ENCODE results near the gene LYPD1. TPM values are rescaled to one million over a fixed set of nuclear protein-coding genes. Genes with fewer than 3 reads are reported as not detected.

Gene LYPD1
- total RNA-seq, 1 donor from 2014 or later = not detected

DNA sequence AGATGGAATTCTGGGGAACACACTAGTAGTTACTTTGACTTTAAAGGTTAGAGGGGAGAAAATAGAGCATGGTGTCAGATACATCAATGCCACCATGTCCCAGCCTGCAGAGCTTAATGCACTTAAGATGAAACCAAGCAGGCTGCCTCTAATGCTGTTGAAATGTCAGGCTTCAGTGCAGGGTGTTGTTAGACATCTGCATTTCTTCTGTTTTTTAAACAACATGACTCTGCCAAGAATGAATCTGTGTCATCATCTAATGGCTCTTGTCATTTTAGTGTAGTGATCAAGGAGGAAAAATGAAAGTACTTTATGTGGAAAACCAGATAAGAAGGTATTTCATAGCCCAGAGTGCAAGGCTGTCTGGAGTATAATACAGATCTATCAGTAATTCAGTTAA is 29.9 kb downstream of the LYPD1 start:
- Mint-ChIP-seq H3K36me3 (ENCODE audit: low read depth) (no peaks in the 10 kb centered on the region), H3K9me3 (no peaks in the 10 kb centered on the region), H3K27ac (no peak overlapping the region), H3K27me3 (ENCODE audit: low read depth) (no peaks in the 10 kb centered on the region), H3K4me1 (ENCODE audit: low read depth) (no peaks in the 10 kb centered on the region), H3K4me3 (ENCODE audit: low read depth) (no peak overlapping the region)
- intact Hi-C loops (cut with micrococcal nuclease) = no loop called here
- DNase-seq (ENCODE audit: low spot score) = no peak

DNA sequence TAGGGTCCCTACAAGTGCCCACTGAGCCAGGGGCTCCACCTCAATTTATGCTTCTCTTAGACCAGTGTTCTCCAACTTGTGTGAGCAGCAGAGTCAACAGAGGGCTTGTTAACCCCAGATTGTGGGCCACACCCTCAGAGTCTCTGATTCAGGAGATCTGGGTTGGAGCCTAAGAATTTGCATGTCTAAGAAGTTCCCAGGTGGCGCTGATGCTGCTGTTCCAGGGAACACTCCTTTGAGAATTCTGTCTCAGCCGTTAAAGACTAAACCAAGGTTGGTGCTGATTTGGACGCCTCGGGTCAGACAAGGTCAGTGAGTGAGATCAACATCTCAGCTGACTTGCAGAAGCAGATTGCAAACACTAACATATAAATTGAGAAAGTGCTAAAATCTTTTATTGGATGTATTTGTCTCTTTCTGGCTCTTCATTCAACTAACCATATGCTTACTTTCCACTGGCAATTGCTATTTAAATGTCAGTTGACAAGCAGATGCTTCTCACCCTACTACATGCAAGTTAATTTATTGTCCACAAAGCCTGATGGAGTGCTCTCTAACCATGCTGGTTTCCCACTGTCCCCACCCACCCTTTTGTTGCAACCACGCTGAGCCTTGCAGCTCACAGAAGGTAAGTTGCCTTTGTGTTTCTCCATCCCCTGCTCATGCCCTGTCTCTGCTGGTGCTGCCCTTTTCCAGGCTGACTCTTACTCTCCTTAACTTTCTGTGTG is 31.5 kb downstream of the LYPD1 start:
- DNase-seq (ENCODE audit: low spot score) = no peak
- H3K27me3 Mint-ChIP-seq (ENCODE audit: low read depth) = no peaks in the 10 kb centered on the region
- intact Hi-C loops (cut with micrococcal nuclease) = no loop called here
- no peak overlapping the region for H3K4me3 Mint-ChIP-seq (ENCODE audit: low read depth)
- H3K27ac Mint-ChIP-seq = no peak overlapping the region
- H3K9me3 Mint-ChIP-seq = no peaks in the 10 kb centered on the region
- H3K4me1 Mint-ChIP-seq (ENCODE audit: low read depth) = no peaks in the 10 kb centered on the region
- H3K36me3 Mint-ChIP-seq (ENCODE audit: low read depth) = no peaks in the 10 kb centered on the region

DNA sequence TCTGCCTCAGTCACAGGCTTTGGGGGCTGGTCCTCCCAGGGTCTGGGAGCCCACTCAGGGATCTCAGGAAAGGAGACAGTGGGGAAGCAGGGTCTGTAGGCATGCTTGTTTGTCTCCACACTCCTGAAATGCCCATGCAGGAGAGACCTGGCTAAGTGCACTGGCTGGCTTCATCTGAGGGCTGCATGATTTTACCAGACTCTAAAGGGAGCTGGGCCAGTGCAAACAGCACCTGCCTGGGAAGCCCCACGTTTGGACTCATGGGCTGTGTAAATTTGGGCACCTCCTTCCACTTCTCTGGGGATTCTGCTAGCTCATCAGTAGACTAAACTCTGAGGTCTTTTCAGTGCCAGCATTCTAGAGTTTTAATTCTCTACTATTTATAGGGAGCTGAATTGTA is 33.7 kb downstream of the LYPD1 start:
- H3K4me3 Mint-ChIP-seq (ENCODE audit: low read depth) = no peak overlapping the region
- no peak for DNase-seq (ENCODE audit: low spot score)
- H3K9me3 Mint-ChIP-seq = no peaks in the 10 kb centered on the region
- H3K27me3 Mint-ChIP-seq (ENCODE audit: low read depth) = no peaks in the 10 kb centered on the region
- intact Hi-C loops (cut with micrococcal nuclease) = no loop called here
- H3K4me1 Mint-ChIP-seq (ENCODE audit: low read depth) = no peaks in the 10 kb centered on the region
- H3K27ac Mint-ChIP-seq = no peak overlapping the region
- H3K36me3 Mint-ChIP-seq (ENCODE audit: low read depth) = no peaks in the 10 kb centered on the region

DNA sequence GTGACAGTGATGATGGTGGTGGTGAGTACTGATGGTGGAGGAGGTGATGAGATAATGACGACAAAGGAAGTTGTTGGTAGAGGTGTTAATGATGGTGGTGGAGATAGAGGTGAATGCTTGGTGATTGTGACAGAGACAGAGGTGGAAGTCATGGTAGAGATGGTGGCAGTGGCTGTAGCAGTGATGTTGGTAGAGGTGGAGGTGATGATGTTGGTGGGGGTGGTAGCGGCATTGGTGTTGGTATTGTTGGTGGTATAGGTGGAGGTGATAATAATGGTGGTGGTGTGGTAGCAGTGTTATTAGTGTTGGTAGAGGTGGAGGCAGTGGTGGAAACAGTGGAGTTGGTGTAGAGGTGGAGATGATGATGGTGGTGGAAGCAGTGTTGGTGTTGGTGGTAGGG is 36.4 kb downstream of the LYPD1 start:
- DNase-seq (ENCODE audit: low spot score) = no peak
- no peaks in the 10 kb centered on the region for H3K27me3 Mint-ChIP-seq (ENCODE audit: low read depth)
- no peaks in the 10 kb centered on the region for H3K4me1 Mint-ChIP-seq (ENCODE audit: low read depth)
- intact Hi-C loops (cut with micrococcal nuclease) = no loop called here
- H3K4me3 Mint-ChIP-seq (ENCODE audit: low read depth) = no peak overlapping the region
- no peaks in the 10 kb centered on the region for H3K36me3 Mint-ChIP-seq (ENCODE audit: low read depth)
- no peaks in the 10 kb centered on the region for H3K9me3 Mint-ChIP-seq
- no peak overlapping the region for H3K27ac Mint-ChIP-seq

DNA sequence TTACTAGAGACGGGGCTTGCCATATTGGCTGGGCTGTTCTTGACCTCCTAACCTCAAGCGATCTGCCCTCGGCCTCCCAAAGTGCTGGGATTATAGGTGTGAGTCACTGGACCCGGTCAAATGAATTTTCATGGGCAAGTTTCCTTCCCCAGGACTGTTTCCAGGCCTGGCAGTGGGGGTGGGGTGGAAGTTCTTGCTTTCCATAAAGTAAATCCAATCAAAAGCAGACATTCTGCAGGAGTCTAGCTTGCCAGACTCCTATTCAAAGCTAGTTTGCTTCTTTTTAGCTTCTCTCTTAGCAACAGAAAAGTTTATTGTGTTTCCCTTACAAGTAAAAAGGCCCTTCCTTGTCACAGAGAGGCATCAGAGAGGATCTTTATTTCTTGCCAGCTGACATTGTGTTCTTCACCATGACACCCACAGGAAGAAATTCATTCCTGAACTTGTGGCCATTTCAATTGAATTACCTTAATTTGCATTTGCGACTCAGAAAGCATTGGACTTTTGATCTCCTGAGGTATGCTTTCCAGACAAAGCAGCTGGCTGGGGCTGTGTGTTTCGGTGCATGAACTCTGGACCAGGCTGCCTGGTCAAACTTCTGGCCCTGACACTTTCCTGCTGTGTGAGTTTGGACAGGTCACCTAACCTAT is 37.9 kb downstream of the LYPD1 start:
- Mint-ChIP-seq H3K27ac (no peak overlapping the region), H3K36me3 (ENCODE audit: low read depth) (no peaks in the 10 kb centered on the region), H3K4me1 (ENCODE audit: low read depth) (no peaks in the 10 kb centered on the region), H3K9me3 (no peaks in the 10 kb centered on the region), H3K27me3 (ENCODE audit: low read depth) (no peaks in the 10 kb centered on the region), H3K4me3 (ENCODE audit: low read depth) (no peak overlapping the region)
- DNase-seq (ENCODE audit: low spot score) = no peak
- intact Hi-C loops (cut with micrococcal nuclease) = no loop called here

DNA sequence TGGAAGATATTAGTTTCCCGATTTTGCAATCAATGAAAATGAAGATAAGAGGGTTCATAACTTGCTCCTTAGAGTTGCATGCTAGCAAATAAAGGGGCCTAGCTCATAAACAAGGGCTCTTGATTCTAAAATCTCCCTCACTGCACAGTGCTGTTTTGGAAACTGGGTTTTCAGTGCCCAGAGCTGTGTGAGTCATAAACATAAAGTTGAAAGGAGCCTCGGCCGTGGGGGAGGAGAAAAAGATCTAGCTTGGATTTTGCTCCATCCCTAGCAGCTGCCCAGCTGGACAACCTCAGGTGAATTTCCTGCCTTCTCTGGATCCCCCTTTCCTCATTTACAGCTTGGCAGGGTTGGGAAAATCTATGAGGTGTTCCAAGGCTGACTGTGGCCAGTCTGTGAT is 42.5 kb downstream of the LYPD1 start:
- DNase-seq (ENCODE audit: low spot score) = no peak
- H3K4me3 Mint-ChIP-seq (ENCODE audit: low read depth) = no peak overlapping the region
- intact Hi-C loops (cut with micrococcal nuclease) = no loop called here
- no peaks in the 10 kb centered on the region for H3K36me3 Mint-ChIP-seq (ENCODE audit: low read depth)
- no peaks in the 10 kb centered on the region for H3K27me3 Mint-ChIP-seq (ENCODE audit: low read depth)
- H3K27ac Mint-ChIP-seq = no peak overlapping the region
- H3K9me3 Mint-ChIP-seq = no peaks in the 10 kb centered on the region
- no peaks in the 10 kb centered on the region for H3K4me1 Mint-ChIP-seq (ENCODE audit: low read depth)

DNA sequence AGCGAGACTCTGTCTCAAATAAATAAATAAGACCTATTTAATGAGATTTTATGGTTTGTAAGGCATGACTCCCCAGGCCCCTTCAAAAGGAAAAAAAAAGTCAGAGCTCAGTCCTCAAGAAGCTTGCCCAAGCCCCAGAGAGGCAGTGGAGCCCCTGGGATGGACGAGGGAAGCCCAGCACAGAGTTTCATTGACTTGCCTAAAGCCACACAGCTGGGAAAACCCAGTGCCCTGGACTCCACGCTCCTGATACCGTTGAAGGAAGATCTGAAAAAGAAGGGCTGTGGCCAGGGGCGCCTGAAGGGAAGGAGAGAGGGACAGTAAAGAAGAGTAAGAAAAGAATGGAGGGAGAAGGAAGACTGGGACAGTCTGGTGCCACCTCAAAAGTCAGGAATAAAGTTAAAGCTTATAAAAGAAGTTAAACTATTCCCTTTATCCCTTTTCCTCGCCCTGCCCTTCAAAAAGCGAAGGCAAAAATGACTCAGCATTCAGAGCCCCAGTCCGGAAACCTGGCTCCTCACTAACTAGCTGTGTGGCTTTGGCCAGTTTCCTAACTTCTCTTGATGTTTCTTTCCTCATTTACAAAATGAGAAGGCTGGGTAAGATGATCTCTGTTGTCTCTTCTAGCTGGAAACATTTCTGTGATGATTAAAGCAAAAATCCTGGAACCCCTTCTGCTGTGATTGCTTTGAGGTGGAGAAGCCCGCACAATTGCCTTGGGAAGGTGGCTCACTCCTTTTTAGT is 46.7 kb downstream of the LYPD1 start:
- Mint-ChIP-seq H3K36me3 (ENCODE audit: low read depth) (no peaks in the 10 kb centered on the region), H3K4me3 (ENCODE audit: low read depth) (no peak overlapping the region), H3K27me3 (ENCODE audit: low read depth) (no peaks in the 10 kb centered on the region), H3K4me1 (ENCODE audit: low read depth) (no peaks in the 10 kb centered on the region), H3K27ac (no peak overlapping the region), H3K9me3 (no peaks in the 10 kb centered on the region)
- intact Hi-C loops (cut with micrococcal nuclease) = no loop called here
- DNase-seq (ENCODE audit: low spot score) = no peak

DNA sequence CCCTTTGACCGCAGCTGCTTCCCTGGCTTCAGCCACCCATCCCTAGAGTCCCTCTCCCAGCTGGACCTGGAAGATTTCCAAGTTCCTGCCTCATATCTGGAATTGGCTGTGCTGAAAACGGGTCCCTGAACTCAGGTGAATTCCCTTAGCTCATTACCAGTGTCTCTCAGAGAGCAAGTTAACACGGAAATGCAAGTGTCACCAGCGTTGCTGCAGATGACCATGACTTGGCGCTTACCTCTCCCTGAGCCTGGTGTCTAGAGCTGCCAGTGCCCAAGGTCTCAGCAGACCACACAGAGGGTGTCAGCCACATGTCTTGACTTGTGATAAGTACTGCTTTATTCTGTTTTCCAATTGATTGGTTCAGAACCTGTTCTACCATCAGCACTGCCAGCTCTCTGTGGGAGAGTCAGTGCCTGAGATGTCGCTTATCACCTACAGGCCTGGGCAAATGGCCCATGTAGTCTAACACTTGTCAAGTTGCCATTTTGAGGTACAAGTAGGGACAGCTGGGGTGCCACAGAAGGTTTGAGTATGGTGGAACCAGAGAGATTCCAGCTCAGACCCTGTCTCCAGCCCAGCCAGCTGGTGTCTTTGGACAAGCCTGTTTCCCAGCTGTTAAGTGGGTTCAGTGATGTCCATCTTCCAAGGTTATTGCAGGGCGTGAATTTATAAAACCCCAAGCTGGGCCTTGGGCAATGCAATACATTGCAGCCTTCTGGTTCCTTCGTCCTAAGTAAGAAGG is 48.7 kb downstream of the LYPD1 start:
- no peak for DNase-seq (ENCODE audit: low spot score)
- Mint-ChIP-seq H3K4me3 (ENCODE audit: low read depth) (no peak overlapping the region), H3K27ac (no peak overlapping the region), H3K4me1 (ENCODE audit: low read depth) (no peaks in the 10 kb centered on the region), H3K27me3 (ENCODE audit: low read depth) (no peaks in the 10 kb centered on the region), H3K9me3 (no peaks in the 10 kb centered on the region), H3K36me3 (ENCODE audit: low read depth) (no peaks in the 10 kb centered on the region)
- intact Hi-C loops (cut with micrococcal nuclease) = no loop called here

DNA sequence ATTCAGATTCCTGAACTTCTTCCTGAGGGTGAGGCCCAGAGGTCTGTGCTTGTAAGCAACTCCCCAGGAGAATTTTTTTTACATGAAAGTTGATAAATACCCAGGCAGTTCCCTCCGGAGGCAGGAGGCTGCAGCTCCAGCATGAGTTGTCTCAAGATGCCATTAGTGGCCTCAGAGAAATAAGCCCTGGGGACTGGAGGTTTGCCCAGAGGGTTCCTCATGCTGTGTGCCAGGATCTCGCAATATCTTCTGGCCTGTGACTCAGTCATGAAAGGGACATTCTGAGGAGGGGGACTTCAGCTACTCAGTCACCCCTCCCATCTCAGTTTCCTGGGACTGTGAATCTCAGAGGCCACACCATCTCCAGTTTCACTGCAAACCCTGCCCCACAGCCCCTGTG is 49.9 kb downstream of the LYPD1 start:
- intact Hi-C loops (cut with micrococcal nuclease) = no loop called here
- H3K4me1 Mint-ChIP-seq (ENCODE audit: low read depth) = no peaks in the 10 kb centered on the region
- H3K4me3 Mint-ChIP-seq (ENCODE audit: low read depth) = no peak overlapping the region
- no peak overlapping the region for H3K27ac Mint-ChIP-seq
- H3K36me3 Mint-ChIP-seq (ENCODE audit: low read depth) = no peaks in the 10 kb centered on the region
- no peaks in the 10 kb centered on the region for H3K9me3 Mint-ChIP-seq
- no peaks in the 10 kb centered on the region for H3K27me3 Mint-ChIP-seq (ENCODE audit: low read depth)
- DNase-seq (ENCODE audit: low spot score) = no peak

DNA sequence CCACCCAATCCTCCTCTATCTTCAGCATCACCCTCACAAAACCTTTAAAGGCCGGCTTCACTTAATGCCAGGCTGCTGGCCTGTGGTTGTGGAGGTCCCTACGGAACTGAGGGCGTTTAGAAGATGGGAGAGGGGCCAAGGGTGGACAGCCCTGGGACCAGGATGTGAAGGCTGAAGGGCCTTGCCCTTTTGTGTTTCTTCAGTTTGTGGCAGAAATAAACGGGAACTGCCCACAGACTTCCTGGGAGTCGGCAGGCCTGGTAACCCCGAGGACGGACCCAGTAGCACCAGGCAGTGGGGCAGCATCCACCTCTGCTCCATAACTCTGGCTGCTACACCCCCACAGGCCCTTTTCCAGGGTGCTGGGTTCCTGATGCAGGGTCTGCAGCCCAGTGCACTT is 51.3 kb downstream of the LYPD1 start:
- H3K27me3 Mint-ChIP-seq (ENCODE audit: low read depth) = no peaks in the 10 kb centered on the region
- no peaks in the 10 kb centered on the region for H3K4me1 Mint-ChIP-seq (ENCODE audit: low read depth)
- no peaks in the 10 kb centered on the region for H3K9me3 Mint-ChIP-seq
- H3K27ac Mint-ChIP-seq = no peak overlapping the region
- H3K36me3 Mint-ChIP-seq (ENCODE audit: low read depth) = no peaks in the 10 kb centered on the region
- no peak overlapping the region for H3K4me3 Mint-ChIP-seq (ENCODE audit: low read depth)
- intact Hi-C loops (cut with micrococcal nuclease) = no loop called here
- no peak for DNase-seq (ENCODE audit: low spot score)

DNA sequence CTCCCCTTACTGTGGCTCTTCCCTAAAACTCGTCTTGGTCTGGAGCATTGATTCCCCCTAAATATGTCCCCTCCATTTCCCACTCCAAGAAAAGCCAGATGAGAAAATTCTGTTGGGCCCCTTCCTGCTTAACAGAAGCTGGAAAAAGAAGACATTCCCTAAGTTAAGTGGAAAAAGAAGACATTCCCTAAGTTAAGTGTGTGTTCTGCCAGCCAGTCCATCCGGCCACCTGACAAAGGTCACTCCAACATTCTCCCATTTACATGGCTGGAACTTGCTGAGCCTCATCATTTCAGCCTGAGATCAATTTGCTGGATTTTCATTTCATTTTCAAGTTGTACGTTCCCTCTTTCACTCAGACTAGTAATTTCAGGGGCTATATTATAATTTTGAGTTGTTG is 52.0 kb downstream of the LYPD1 start:
- Mint-ChIP-seq H3K27ac (no peak overlapping the region), H3K4me1 (ENCODE audit: low read depth) (no peaks in the 10 kb centered on the region), H3K36me3 (ENCODE audit: low read depth) (no peaks in the 10 kb centered on the region), H3K27me3 (ENCODE audit: low read depth) (no peaks in the 10 kb centered on the region), H3K9me3 (no peaks in the 10 kb centered on the region), H3K4me3 (ENCODE audit: low read depth) (no peak overlapping the region)
- intact Hi-C loops (cut with micrococcal nuclease) = no loop called here
- no peak for DNase-seq (ENCODE audit: low spot score)

DNA sequence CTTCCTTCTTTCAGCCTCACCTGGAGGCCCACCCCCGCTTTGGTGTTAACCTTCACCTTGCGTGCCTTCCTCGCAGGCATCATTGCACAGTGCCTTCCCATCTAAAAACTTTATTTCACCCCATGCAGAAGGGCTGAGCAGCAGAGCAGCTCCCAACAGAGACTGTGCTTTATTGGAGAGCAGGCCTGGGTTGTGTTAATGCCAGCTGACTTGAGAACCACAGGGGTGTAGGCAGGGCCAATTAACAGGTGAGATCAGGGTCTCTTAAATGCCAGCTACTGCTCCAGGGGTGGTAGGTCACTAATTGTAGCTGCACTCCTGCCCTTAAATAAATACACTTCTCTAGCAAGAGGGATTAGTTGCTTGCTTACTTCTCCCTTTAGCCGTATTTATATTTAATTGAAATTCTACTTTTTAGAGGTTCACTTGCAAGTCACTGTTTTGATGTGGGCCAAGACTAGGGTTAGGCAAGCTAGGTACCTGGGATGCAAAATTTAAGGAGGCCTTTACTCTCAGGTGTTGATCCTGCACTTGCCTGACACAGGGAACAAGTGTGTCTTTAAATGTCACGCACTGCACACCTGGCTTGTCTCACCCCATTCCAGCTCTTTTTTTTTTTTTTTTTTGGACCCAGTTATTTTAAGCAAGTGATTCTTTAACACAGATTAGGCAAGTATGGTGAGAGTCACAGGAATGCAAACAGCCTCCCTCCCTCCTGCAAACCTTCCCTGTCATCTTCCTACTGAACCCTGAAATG is 54.5 kb downstream of the LYPD1 start:
- DNase-seq (ENCODE audit: low spot score) = no peak
- Mint-ChIP-seq H3K9me3 (no peaks in the 10 kb centered on the region), H3K36me3 (ENCODE audit: low read depth) (no peaks in the 10 kb centered on the region), H3K27me3 (ENCODE audit: low read depth) (no peaks in the 10 kb centered on the region), H3K4me1 (ENCODE audit: low read depth) (no peaks in the 10 kb centered on the region), H3K27ac (no peak overlapping the region), H3K4me3 (ENCODE audit: low read depth) (no peak overlapping the region)
- intact Hi-C loops (cut with micrococcal nuclease) = no loop called here
